Measurements from ENCODE around the gene COL26A1. TPM values are rescaled to one million over a fixed set of nuclear protein-coding genes. Genes with fewer than 3 reads are reported as not detected.
"Not testable (repeated sequence)": the region's sequence is repeated elsewhere in the genome, so short reads cannot be mapped to it uniquely, and the experiment has no call there.

Gene COL26A1
- polyA plus RNA-seq, 1 donor from 2014 or later: 36.6 TPM

- Histone ChIP-seq H3K9me3 (ENCODE audit: low read length) (no peaks in the 10 kb centered on the region), H3K4me2 (ENCODE audit: low read length) (no peak overlapping the region), H3K79me2 (replicated peaks; ENCODE audit: insufficient read depth, low read length) (no peaks in the 10 kb centered on the region), H3K27ac (ENCODE audit: low read length) (no peak overlapping the region), H4K20me1 (ENCODE audit: insufficient read depth) (no peaks in the 10 kb centered on the region), H3K4me3 (ENCODE audit: low read length) (no peak overlapping the region), H3F3A (ENCODE audit: insufficient read depth, low read length, poor library complexity, severe bottlenecking) (no peaks in the 10 kb centered on the region), H3K27me3 (ENCODE audit: insufficient read depth, low read depth, low read length) (no peaks in the 10 kb centered on the region), H2AFZ (ENCODE audit: low read depth, low read length) (no peak overlapping the region), H3K9me2 (ENCODE audit: insufficient read depth, low read length) (no peaks in the 10 kb centered on the region), H3K36me3 (ENCODE audit: insufficient read depth, low read length) (no peaks in the 10 kb centered on the region), H3K9ac (ENCODE audit: low read length) (no peak overlapping the region)
- no peak for TF ChIP-seq SMC3 (conservative IDR thresholded peaks at IDR 0.05; ENCODE audit: poor library complexity)
- TF ChIP-seq REST (IDR thresholded peaks at IDR 0.05; ENCODE audit: borderline replicate concordance): no peak
- no peak for TF ChIP-seq RAD21 (conservative IDR thresholded peaks at IDR 0.05)
- TF ChIP-seq TAF1 (IDR thresholded peaks at IDR 0.05; ENCODE audit: low read depth): no peak
- no peak for TF ChIP-seq EZH2 (IDR thresholded peaks at IDR 0.05; ENCODE audit: borderline replicate concordance, insufficient read depth, low read length, poor library complexity, severe bottlenecking)
- TF ChIP-seq POLR2AphosphoS5 (IDR thresholded peaks at IDR 0.05): no peak
- no peak for TF ChIP-seq MXI1 (conservative IDR thresholded peaks at IDR 0.05; ENCODE audit: poor library complexity, severe bottlenecking)
- TF ChIP-seq CTCF (IDR thresholded peaks at IDR 0.05; ENCODE audit: poor library complexity, severe bottlenecking): no peak
- TF ChIP-seq EP300 (conservative IDR thresholded peaks at IDR 0.05; ENCODE audit: poor library complexity, severe bottlenecking): no peak
These were observed 196.2 kb downstream of the COL26A1 start for GRCh38 chr7:101558742-101559325.

GRCh38 chr7:101559586-101559985 is 196.9 kb downstream of the COL26A1 start:
- H4K20me1 ChIP-seq (ENCODE audit: insufficient read depth): no peaks in the 10 kb centered on the region
- H3K9ac ChIP-seq (ENCODE audit: low read length): no peak overlapping the region
- no peak overlapping the region for H2AFZ ChIP-seq (ENCODE audit: low read depth, low read length)
- H3K36me3 ChIP-seq (ENCODE audit: insufficient read depth, low read length): no peaks in the 10 kb centered on the region
- H3K27me3 ChIP-seq (ENCODE audit: insufficient read depth, low read depth, low read length): no peaks in the 10 kb centered on the region
- no peak for TF ChIP-seq CTCF (IDR thresholded peaks at IDR 0.05; ENCODE audit: poor library complexity, severe bottlenecking)
- TF ChIP-seq RAD21 (conservative IDR thresholded peaks at IDR 0.05): no peak
- TF ChIP-seq POLR2AphosphoS5 (IDR thresholded peaks at IDR 0.05): no peak
- no peak for TF ChIP-seq EP300 (conservative IDR thresholded peaks at IDR 0.05; ENCODE audit: poor library complexity, severe bottlenecking)
- no peak for TF ChIP-seq SMC3 (conservative IDR thresholded peaks at IDR 0.05; ENCODE audit: poor library complexity)
- no peak for TF ChIP-seq REST (IDR thresholded peaks at IDR 0.05; ENCODE audit: borderline replicate concordance)
- H3K9me3 ChIP-seq (ENCODE audit: low read length): no peaks in the 10 kb centered on the region
- H3K9me2 ChIP-seq (ENCODE audit: insufficient read depth, low read length): no peaks in the 10 kb centered on the region
- no peak overlapping the region for H3K4me3 ChIP-seq (ENCODE audit: low read length)
- H3K27ac ChIP-seq (ENCODE audit: low read length): no peak overlapping the region
- H3K4me2 ChIP-seq (ENCODE audit: low read length): no peak overlapping the region
- H3K79me2 ChIP-seq (replicated peaks; ENCODE audit: insufficient read depth, low read length): no peaks in the 10 kb centered on the region
- no peaks in the 10 kb centered on the region for H3F3A ChIP-seq (ENCODE audit: insufficient read depth, low read length, poor library complexity, severe bottlenecking)

- H3K4me3 ChIP-seq (ENCODE audit: low read length); H3K4me2 ChIP-seq (ENCODE audit: low read length); H4K20me1 ChIP-seq (ENCODE audit: insufficient read depth); H3K9me3 ChIP-seq (ENCODE audit: low read length); H2AFZ ChIP-seq (ENCODE audit: low read depth, low read length); H3F3A ChIP-seq (ENCODE audit: insufficient read depth, low read length, poor library complexity, severe bottlenecking); H3K9ac ChIP-seq (ENCODE audit: low read length); H3K27me3 ChIP-seq (ENCODE audit: insufficient read depth, low read depth, low read length); H3K36me3 ChIP-seq (ENCODE audit: insufficient read depth, low read length); H3K9me2 ChIP-seq (ENCODE audit: insufficient read depth, low read length); H3K79me2 ChIP-seq (replicated peaks; ENCODE audit: insufficient read depth, low read length); H3K27ac ChIP-seq (ENCODE audit: low read length): not testable (repeated sequence)
These were observed 197.3 kb downstream of the COL26A1 start for GRCh38 chr7:101560021-101560420.

Data from neural cell (in vitro differentiated cells).